ENCODE results near the gene ZNF771.

- TF ChIP-seq CTCF (IDR thresholded peaks at IDR 0.05): no peak
- TF ChIP-seq POLR2A (IDR thresholded peaks at IDR 0.05): no peak
These were observed 27.2 kb upstream of the ZNF771 start for GRCh38 chr16:30380072-30380802.

All from esophagus squamous epithelium (tissue), 4 donors.